K562 (cell line): ENCODE results near the gene SLC38A10. TPM values are rescaled to one million over a fixed set of nuclear protein-coding genes. Genes with fewer than 3 reads are reported as not detected.

Experiments used
- ATAC-seq: fragments of 200-7000 bp; cut with Tn5 transposase; 3 replicates; pipeline ENCODE4 v1.9.1; 2020; ENCODE audit warnings: moderate library complexity
- BruUV-seq: library from RNA; stranded (reverse); fragments of 400-500 nt; replicated peaks from 2 replicates; lab custom pipeline; 2021; lab: Mats Ljungman, UMichigan
- CTCF ChIA-PET: fragments of 300-600 bp; formaldehyde crosslinking; extraction: SDS; loops from one replicate; lab custom pipeline; 2021; ENCODE audit warnings: low intra/inter-chr PET ratio; lab: Yijun Ruan, JAX
- POLR2A ChIA-PET: fragments of 300-600, 350-650 bp; sonication (Branson Sonifier 250); formaldehyde crosslinking; extraction: SDS; loops from one replicate; lab custom pipeline; 2021; ENCODE audit warnings: antibody characterized with exemption, inconsistent platforms; lab: Yijun Ruan, JAX
- DNase-seq, 4 experiments: peaks; one replicate each; pipeline versions ENCODE4 v3.0.0 to v3.0.0-alpha.2; 2011 to 2018; ENCODE audit warnings: low spot score in 3 of 4, mixed read lengths in 3 of 4; ENCODE audit errors: extremely low read depth in 1 of 4
- FAIRE-seq: peaks from 2 replicates; lab custom pipeline; 2011; peaks lifted over from hg19 to GRCh38; lab: Jason Lieb, UNC
- H2AFZ ChIP-seq: 2 replicates; pipeline ENCODE4 v1.6.0; 2011; ENCODE audit warnings: low read depth, low read length, control low read depth, inconsistent platforms
- H3K27ac ChIP-seq: fragments of 200-600 bp; 3 replicates; pipeline ENCODE4 v1.8.0; 2011; ENCODE audit warnings: low read depth, mild to moderate bottlenecking, control low read depth, inconsistent platforms, low read length, moderate library complexity, mixed read lengths; ENCODE audit errors: extremely low read depth
- H3K27me3 ChIP-seq, 2 experiments: fragments of 300-600 bp in 1 of 2; 2 replicates in 1 of 2; 3 replicates in 1 of 2; pipeline versions ENCODE4 v1.6.0 to v1.8.0; 2011; ENCODE audit warnings: inconsistent platforms in 2 of 2, low read length in 2 of 2, mild to moderate bottlenecking in 1 of 2, mixed read lengths in 1 of 2, moderate library complexity in 1 of 2; ENCODE audit not compliant: control insufficient read depth in 2 of 2, insufficient read depth in 2 of 2
- H3K36me3 ChIP-seq: fragments of 300-600 bp; 3 replicates; pipeline ENCODE4 v1.8.0; 2011; ENCODE audit warnings: mild to moderate bottlenecking, low read length, inconsistent platforms; ENCODE audit not compliant: control insufficient read depth, insufficient read depth
- H3K4me1 ChIP-seq, 2 experiments: fragments of 200-600 bp in 1 of 2; replicated peaks in 1 of 2; 2 replicates in 1 of 2; 3 replicates in 1 of 2; pipeline versions ENCODE4 v1.5.1 to v1.8.0; 2011; ENCODE audit warnings: inconsistent platforms in 2 of 2, low read length in 2 of 2, mild to moderate bottlenecking in 1 of 2, mixed read lengths in 1 of 2, moderate library complexity in 1 of 2; ENCODE audit not compliant: control insufficient read depth in 2 of 2, insufficient read depth in 2 of 2
- H3K4me2 ChIP-seq: 2 replicates; pipeline ENCODE4 v1.6.1; 2011; ENCODE audit warnings: low read length, control low read depth, inconsistent platforms, mixed read lengths; ENCODE audit not compliant: insufficient read depth
- H3K4me3 ChIP-seq: fragments of 200-600 bp; sonication (generic), shearing (Covaris generic); 2 replicates; pipeline ENCODE4 v1.5.1; 2016; ENCODE audit warnings: control low read depth, inconsistent platforms
- H3K79me2 ChIP-seq: fragments of 200-600 bp; 3 replicates; pipeline ENCODE4 v1.8.0; 2011; ENCODE audit warnings: low read length, inconsistent platforms; ENCODE audit not compliant: control insufficient read depth, insufficient read depth
- H3K9ac ChIP-seq, 2 experiments: 2 replicates each; pipeline versions ENCODE4 v1.6.0 to v1.6.1; 2011; ENCODE audit warnings: low read depth in 2 of 2, low read length in 2 of 2, control low read depth in 1 of 2, inconsistent platforms in 1 of 2, mild to moderate bottlenecking in 1 of 2, mixed read lengths in 1 of 2; ENCODE audit not compliant: insufficient read depth in 1 of 2
- H3K9me1 ChIP-seq: one replicate; pipeline ENCODE4 v1.6.0; 2011; ENCODE audit warnings: inconsistent platforms, mild to moderate bottlenecking, low read length, moderate library complexity; ENCODE audit not compliant: control insufficient read depth, insufficient read depth
- H3K9me3 ChIP-seq: replicated peaks from 2 replicates; pipeline ENCODE4 v1.5.1; 2011; ENCODE audit warnings: low read depth, low read length, inconsistent platforms; ENCODE audit not compliant: control insufficient read depth, insufficient read depth
- H4K20me1 ChIP-seq: replicated peaks from 2 replicates; pipeline ENCODE4 v1.6.1; 2011; ENCODE audit warnings: low read length, inconsistent platforms, mixed read lengths; ENCODE audit not compliant: control insufficient read depth, insufficient read depth
- ADNP ChIP-seq: fragments of 200-800 bp; sonication (Bioruptor generic); IDR thresholded peaks from 2 replicates; pipeline ENCODE4 v1.6.1; 2016; ENCODE audit warnings: missing genetic modification characterization, missing compliant biosample characterization
- BCOR ChIP-seq: fragments of 450-650 bp; IDR thresholded peaks from 2 replicates; pipeline ENCODE4 v1.6.1; 2016
- NFIX ChIP-seq: fragments of 250-450 bp; sonication (Bioruptor Pico); IDR thresholded peaks from 2 replicates; pipeline ENCODE4 v1.4.0; 2020; ENCODE audit warnings: low read depth, mild to moderate bottlenecking, moderate library complexity
- PKNOX1 ChIP-seq: fragments of 450-650 bp; IDR thresholded peaks from 2 replicates; pipeline ENCODE4 v1.6.1; 2016
- PREB ChIP-seq: sonication (generic); formaldehyde crosslinking; IDR thresholded peaks from 2 replicates; pipeline ENCODE4 v1.8.1; 2023; ENCODE audit warnings: mild to moderate bottlenecking, missing genetic modification reagents
- RB1 ChIP-seq: fragments of 450-650 bp; IDR thresholded peaks from 2 replicates; pipeline ENCODE4 v1.6.1; 2017; ENCODE audit warnings: low read depth, mild to moderate bottlenecking
- SRSF9 ChIP-seq: fragments of 200-400 bp; formaldehyde crosslinking; IDR thresholded peaks from 2 replicates; pipeline ENCODE4 v1.6.1; 2017; ENCODE audit warnings: low read depth, low read length, borderline replicate concordance
- USF2 ChIP-seq: sonication (generic); formaldehyde crosslinking; IDR thresholded peaks from 2 replicates; pipeline ENCODE4 v1.5.0; 2020; ENCODE audit warnings: missing genetic modification reagents
- ZFP30 ChIP-seq: fragments of 250-450 bp; sonication (Bioruptor Pico); IDR thresholded peaks from 2 replicates; pipeline ENCODE4 v1.8.0; 2022; ENCODE audit warnings: moderate library complexity, mild to moderate bottlenecking, inconsistent platforms, borderline replicate concordance
- WGBS: fragments of 100-300 bp; shearing (Covaris generic); methylation state at CpG from one replicate; pipeline ENCODE4 v1.1.6; 2016; ENCODE audit warnings: low coverage, mixed read lengths; ENCODE audit not compliant: insufficient coverage; ENCODE audit errors: missing lambda C conversion rate; 5-methylcytosine and 5-hydroxymethylcytosine counted together
- in situ Hi-C: fragments of 300-500 bp; cut with MboI; formaldehyde crosslinking; loops from 4 replicates; pipeline ENCODE4 v1.15.0; 2018; ENCODE audit warnings: inconsistent platforms, mixed read lengths
- intact Hi-C: fragments of 100-400 bp; cut with micrococcal nuclease; formaldehyde crosslinking; loops from 2 replicates; pipeline ENCODE4 v1.14.2; 2022
- polyA plus RNA-seq, 8 experiments: library from polyadenylated mRNA; depleted of rRNA in 4 of 8; stranded (reverse) in 5 of 8; unstranded in 3 of 8; fragments of >200 nt; fragmentation: Nextera tagmentation in 2 of 8; fragmentation: Illumina TruSeq in 1 of 8; extraction: Ambion mirVana in 2 of 8; extraction: Trizol in 1 of 8; gene quantifications; 2 replicates each; pipeline versions ENCODE4 v1.2.1 to v1.2.3, GENCODE V29; 2011 to 2014; ENCODE audit warnings: inconsistent platforms in 1 of 8, missing spikeins in 1 of 8
- total RNA-seq, 7 experiments: library from RNA; depleted of rRNA in 6 of 7; stranded (reverse); fragments of >200 nt in 6 of 7; fragmentation: Illumina TruSeq in 2 of 7; extraction: Trizol in 2 of 7; gene quantifications; 2 replicates each; pipeline versions ENCODE4 v1.2.1 to v1.2.3, GENCODE V29; 2011 to 2021; ENCODE audit warnings: low replicate concordance in 1 of 7

The SLC38A10 gene
- total and polyA plus RNA-seq, 9 of the 15 experiments (the other 6 are each of a cell fraction or from before 2014, with no cell fraction given) = 0.45 to 54.2 (median 13.8) TPM

- Histone ChIP-seq H3K9me3 (no peaks in the 10 kb centered on the region), H3K27me3 (no peaks in the 10 kb centered on the region), H3K36me3 (no peaks in the 10 kb centered on the region), H2AFZ (no peak overlapping the region), H4K20me1 (no peaks in the 10 kb centered on the region), H3K4me1 (peaks cover 6 to 74% of the 10 kb centered on the region in 2 experiments), H3K4me2 (no peak overlapping the region)
- no peak for TF ChIP-seq USF2 (CRISPR knock-in tag)
- no peak for TF ChIP-seq SRSF9
- TF ChIP-seq PKNOX1 = peak; percentile 59
- no peak for TF ChIP-seq NFIX (CRISPR knock-in tag)
- TF ChIP-seq RB1 = no peak
- TF ChIP-seq ZFP30 (CRISPR knock-in tag) = no peak
- no peak for TF ChIP-seq ADNP (tag)
- no peak for TF ChIP-seq BCOR
- TF ChIP-seq PREB (CRISPR knock-in tag) = no peak
- TF ChIP-seq, all 486 proteins: peak for 1
- ATAC-seq (no peak), FAIRE-seq (no peak), DNase-seq (no peak)
- BruUV-seq = no TSS peak
- in situ Hi-C loops = no loop called here
- Histone ChIP-seq H3K27ac (no peak overlapping the region), H3K79me2 (no peaks in the 10 kb centered on the region), H3K4me3 (no peak overlapping the region), H3K9me1 (no peaks in the 10 kb centered on the region), H3K9ac (peak overlapping the region in 1 of 2 experiments; percentile 78; a peak in 2 of 4 replicates)
- ChIA-PET POLR2A (interaction anchor here (0.5 kb wide), 1 partner anchor 86 kb away, joined by 3 read pairs; no protein-coding TSS in a partner anchor), CTCF (no interaction called here)
- intact Hi-C loops = no loop called here
- 55% methylated on average over 16 of the region's 19 CpGs for WGBS
Measured at GRCh38 chr17:81315129-81315884, 20.2 kb upstream of the SLC38A10 start.
